Measurements from ENCODE around the gene RPS17. TPM values are rescaled to one million over a fixed set of nuclear protein-coding genes. Genes with fewer than 3 reads are reported as not detected.
"Not testable (repeated sequence)": the region's sequence is repeated elsewhere in the genome, so short reads cannot be mapped to it uniquely, and the experiment has no call there.

RPS17 gene
- polyA plus RNA-seq, 1 donor: 2,706 TPM

DNA sequence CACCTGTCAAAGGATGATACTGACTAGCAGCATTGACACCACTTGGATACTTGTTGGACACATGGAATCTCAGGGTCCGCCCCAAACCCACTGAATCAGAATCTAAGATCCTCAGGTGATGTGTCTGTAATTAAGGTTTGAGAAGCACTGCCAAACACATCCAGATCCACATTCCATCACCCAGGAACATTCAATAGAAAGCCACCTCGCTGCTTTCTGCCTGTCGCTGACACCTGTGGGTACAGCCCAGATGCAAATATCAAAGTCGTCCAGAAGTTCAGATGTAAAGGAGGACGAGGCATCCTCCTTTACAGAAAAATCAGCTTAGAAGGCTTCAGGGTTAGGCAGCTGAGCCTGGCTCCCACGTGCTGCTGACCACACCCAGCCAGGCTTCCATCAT lies 5.2 kb upstream of the RPS17 start:
- DNase-seq: no peak

DNA sequence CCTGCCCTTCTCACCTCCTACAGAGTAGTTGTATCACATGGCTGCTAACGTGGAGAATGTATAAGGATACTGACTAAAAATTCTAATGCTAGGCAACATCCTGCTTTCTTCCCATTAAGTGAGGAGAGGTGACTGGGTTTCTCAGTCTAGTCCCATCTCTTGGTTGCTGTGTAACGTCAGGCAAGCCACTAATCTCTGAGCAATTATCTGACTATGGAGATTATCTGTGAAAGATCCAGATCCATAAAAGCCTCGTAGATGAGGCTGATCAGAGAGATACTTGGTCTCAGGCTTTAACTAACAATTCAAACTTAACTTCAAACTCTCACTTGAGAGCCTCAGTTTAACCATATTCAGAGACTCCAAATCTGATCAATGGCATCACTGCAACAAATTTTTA lies 4.7 kb upstream of the RPS17 start:
- DNase-seq: no peak

DNA sequence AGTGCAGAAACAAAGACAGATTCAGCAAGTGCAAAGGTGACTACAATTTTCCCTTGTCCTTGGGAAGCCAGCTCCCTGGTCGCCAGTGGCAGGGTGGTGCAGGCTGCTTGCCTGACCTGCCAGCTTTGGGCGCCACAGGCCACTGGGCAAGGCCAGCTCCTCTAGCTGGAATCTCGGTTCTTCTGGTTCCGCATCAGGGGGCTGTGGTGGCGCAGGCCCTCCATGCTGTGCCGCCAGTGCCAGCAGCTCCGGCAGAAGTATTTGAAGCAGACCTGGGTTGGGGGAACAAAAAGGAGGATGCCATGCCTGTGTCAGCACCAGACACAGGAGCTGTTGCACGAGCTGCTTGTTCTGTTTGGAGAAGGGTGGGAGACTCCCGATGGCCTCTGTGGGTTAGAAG lies 4.2 kb upstream of the RPS17 start:
- DNase-seq: no peak

DNA sequence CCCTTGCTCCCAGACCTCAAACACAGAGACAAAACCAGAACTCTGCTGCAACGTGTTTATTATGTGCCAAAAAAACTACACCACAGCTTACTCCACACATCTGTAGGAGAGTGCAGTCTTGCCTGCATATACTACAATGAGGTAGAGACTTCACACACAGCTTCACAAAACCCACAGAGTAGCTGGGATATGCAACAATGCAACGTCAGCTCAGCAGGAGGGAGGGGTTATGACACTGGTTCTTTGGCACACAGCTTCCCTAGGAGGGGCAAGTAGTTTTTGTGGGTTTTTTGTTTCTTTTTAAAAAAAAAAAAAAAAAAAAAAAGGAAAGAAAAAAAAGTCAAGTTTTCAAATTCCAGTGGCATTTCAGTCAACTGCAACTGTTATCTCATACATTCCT lies 2.9 kb upstream of the RPS17 start:
- DNase-seq: no peak

DNA sequence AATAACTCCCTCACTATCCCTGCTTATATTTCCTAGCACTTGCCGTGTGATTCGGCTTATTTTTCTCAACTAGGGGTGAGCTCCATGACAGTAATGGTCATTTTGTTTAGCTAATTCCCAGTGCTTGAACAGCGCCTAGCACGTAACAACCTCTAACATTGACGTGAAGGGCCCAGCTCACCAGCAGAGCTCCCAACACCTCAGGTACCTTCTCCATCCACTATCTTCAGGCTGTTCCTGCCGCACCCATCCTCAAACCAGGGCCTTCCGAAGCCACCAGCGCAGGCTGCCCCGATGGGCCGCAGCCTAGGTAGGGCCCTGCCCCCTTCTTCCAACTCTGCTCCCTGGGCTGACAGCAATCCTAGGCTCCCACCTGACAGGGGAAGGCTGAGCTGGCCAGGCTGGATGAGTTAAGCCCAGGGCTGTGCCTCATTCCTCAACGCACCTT lies 751 bp upstream of the RPS17 start:
- DNase-seq: peak; percentile 17

DNA sequence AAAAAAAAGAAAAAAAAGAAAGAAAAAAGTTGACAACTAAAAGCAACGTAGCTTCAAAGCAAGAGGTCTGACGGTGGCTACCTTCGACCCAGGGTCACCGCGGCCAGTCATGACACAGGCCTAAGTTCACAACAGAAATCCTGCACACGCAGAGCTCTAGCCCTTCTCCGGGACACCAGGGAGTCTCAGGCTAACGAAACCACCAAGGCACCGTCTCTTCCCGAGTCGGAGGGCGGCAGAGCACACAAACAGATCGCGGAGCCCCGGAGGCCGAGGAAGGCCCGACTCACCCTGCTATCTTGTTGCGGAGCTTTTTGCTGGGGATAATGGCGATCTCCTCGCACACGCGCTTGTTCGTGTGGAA lies 584 bp downstream of the RPS17 start:
- DNase-seq: peak; percentile 23

DNA sequence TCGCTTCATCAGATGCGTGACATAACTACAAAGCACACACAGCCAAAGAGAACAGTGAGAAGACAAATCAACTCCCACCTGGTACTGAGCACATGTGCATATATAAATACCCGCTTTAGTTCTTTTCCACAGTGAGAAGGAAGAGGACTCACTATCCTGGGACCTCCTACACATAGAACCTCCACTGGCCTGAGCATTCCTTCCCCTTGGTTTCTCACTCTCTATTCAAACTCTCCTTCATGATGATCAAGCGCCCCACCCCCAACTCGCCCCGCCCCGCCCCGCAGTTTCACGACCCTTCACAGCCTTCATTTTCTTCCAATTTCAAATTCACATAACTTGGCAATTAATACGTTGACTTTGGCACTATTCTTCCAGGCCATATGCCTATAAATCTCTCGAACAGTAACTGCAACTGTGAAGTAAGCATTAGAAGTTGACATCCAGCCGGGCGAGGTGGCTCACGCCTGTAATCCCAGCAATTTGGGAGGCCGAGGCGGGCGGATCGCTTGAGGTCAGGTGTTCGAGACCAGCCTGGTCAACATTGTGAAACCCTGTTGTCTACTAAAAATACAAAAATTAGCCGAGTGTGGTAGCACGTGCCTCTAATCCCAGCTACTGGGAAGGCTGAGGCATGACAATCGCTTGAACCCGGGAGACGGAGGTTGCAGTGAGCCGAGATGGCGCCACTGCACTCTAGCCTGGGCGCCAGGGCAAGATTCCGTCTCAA lies 1.1 kb downstream of the RPS17 start:
- no peak for DNase-seq

DNA sequence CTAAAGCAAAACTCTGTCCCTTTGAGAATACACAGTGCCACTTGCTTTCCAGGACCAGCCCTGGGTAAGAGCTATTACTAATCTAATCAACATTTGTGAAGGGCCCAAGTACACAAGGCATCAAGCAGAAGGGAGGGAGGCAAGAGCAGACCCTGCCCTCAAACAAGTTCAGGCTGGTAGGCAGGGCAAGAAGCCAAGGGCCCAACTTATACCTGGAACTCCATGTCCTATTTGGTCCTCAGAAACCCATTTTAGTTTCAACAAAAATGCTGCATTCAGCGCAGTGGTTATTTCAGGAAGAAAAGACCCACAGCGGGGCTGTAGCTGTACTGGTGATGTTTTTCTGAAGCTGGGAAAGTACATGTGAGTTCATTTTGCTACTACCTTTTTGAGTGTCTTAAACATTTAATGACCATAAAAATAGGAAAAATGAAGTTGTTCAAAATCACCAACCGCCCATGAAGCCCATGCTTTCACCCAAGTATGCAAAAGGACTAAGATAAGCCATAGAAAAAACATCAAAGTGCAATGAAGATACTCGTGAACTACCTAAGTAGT lies 2.8 kb downstream of the RPS17 start:
- DNase-seq: no peak

DNA sequence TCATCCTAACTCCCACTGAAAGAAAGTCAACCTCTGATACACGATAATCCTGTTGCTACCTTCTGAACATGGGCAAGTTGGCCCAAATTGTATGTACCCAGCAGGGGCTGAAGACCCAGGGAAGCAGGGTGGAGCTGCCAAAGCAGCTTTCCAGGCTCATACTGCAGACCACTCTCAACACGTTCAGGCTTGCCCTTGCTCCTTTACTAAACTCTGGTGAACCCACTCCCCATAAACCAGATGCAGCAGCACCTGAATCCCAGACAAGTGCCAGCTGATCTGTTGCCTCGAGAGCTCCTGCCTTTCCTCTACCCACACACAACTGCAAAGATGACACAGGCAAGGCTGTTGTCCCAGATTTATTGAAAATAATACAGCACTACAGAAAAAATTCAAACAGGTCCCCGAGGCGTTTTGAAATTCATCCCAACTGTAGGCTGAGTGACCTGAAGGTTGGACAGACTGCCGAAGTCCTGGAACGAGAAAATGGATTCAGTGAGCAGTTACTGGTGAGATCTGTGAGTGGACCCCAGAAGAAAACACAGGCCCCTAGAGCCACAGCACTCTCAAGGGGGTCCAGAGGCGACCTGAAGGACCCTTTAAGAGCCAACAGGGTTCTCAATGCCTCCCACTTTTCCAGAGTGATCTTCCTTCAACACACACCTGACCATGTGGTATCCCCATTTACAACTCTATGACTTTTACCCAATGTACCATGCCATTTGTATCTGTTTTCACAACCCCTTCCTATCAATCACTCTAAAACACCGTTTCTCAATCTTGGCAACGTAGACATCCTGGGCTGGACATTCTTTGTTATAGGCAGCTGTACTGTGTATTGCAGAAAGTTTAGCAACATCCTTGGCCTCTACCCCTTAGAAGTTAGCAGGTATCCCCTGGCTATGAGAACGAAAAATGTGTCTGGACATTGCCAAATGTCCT lies 3.6 kb downstream of the RPS17 start:
- no peak for DNase-seq

DNA sequence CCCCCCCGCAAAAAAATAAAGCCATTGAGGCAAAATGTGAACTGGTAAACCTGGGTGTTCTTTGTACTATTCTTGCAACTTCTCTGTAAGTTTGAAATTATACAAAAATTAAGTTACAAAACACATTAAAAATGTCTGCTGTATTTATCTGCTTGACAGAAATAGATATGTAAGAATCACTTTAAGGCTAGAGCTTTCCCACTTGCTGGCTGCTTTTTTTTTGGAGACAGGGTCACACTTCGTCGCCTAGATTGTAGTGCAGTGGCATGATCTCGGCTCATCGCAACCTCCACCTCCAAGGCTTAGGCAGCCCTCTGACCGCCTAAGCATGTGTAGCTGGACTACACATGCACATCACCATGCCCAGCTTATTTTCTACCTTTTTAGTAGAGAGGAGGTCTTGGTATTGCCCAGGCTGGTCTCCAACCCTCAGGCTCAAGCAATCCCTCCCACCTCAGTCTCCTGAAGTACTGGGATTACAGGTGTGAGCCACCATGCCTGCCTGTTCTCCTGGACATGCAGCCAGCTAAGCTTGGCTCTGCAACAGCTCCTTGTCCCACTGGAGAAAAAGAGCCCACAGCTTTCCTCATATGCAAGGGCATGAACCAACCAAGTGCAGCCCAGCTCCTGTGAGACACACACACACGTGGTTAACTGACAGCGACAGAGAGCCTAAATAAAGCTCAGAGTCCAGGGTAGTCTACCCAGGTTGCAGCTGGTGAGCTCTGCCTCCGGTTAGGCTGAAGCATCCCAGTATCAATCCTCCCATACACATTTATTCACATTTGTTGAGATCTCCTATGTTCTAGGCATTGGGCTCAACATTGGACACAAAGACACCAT lies 4.5 kb downstream of the RPS17 start:
- no peak for DNase-seq

DNA sequence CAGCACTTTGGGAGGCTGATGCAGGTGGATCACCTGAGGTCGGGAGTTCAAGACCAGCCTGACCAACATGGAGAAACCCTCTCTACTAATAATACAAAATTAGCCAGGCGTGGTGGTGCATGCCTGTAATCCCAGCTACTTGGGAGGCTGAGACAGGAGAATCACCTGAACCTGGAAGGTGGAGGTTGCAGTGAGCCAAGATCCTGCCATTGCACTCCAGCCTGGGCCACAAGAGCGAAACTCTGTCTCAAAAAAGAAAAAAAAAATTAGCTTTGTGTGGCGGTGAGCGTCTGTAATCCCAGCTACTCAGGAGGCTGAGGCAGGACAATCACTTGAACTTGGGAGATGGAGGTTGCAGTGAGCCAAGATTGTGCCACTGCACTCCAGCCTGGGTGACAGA lies 5.1 kb downstream of the RPS17 start:
- DNase-seq: not testable (repeated sequence)

DNA sequence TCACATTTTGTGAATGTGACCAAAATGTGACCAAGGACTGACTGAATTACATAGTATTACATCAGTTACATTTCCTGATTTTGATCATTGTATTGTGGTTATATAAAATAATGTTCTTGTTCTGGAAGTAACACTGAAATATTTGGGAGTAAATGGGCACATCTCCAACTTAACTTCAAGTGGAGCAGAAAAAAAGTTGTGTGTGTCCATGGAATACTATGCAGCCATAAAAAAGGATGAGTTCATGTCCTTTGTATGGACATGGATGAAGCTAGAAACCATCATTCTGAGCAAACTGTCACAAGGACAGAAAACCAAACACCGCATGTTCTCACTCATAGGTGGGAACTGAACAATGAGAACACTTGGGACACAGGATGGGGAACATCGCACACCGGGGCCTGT lies 5.8 kb downstream of the RPS17 start:
- DNase-seq: not testable (repeated sequence)

DNA sequence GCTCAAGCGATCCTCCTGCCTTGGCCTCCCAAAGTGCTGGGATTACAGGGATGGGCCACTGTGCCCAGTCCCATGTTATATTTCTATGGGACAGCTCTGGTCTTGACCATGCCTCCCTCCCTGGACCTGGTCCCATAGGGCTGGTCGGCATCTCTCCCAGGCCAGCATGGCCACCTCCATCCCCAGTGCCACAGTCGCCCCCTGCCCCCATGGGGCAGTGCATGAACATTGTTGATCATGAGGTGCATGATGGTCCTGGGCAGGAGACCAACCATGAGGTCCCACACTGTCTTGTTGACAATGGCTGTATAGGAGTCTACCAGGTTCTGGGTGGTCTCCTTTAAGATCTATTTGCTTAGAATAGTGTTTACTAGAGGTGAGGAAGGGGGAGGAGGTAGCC lies 6.5 kb downstream of the RPS17 start:
- no peak for DNase-seq

DNA sequence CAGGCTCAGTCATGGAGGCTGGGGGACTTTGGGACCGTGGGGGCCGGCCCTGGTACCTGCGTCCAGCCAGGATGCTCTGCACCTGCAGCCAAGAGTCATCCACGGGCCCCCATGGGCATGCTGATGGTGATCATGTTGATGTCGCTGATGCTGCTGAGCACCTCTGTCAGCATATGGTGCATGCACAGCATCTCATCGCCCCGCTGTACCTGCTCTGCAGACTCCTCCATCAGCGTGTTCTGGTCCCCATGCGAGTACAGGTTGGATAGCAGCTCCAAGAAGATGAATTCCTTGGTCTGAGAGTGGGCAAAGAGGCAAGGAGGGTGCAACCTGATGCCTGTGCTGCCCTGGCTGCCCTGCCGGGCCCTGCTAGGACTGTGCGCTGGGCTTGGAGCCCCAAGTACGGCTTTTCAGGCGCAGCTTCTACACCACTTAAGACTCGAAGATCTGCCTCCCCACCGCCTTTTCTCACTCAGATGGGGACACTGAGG lies 7.2 kb downstream of the RPS17 start:
- no peak for DNase-seq

DNA sequence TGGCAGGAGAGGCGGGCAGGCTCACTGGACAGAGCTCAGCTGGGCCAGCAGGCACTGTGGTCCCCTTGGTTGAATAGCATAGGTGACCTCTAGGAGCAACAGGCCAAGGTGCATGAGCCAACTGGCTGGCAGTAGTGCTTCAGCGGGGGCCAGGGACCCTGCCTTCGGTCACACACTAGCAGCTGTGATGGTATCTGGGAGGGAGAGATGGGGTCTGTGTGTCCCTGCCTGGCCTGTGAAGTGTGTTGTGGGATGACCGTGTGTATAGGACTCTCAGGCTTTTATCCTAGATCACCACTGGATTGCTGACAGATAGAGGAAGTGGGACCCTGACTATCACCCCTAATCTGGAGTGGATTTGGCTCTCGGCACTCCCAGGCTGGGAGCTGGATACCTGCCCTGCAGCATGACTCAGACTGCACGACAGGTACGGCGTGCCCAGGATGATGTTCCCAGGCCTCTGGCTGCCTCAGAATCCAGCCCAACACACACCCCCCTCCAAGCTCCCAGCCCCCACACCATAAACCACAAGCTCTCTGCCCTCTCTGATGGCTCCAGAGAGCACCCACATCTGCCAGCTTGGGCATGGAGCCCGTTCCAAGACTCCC lies 7.8 kb downstream of the RPS17 start:
- no peak for DNase-seq

DNA sequence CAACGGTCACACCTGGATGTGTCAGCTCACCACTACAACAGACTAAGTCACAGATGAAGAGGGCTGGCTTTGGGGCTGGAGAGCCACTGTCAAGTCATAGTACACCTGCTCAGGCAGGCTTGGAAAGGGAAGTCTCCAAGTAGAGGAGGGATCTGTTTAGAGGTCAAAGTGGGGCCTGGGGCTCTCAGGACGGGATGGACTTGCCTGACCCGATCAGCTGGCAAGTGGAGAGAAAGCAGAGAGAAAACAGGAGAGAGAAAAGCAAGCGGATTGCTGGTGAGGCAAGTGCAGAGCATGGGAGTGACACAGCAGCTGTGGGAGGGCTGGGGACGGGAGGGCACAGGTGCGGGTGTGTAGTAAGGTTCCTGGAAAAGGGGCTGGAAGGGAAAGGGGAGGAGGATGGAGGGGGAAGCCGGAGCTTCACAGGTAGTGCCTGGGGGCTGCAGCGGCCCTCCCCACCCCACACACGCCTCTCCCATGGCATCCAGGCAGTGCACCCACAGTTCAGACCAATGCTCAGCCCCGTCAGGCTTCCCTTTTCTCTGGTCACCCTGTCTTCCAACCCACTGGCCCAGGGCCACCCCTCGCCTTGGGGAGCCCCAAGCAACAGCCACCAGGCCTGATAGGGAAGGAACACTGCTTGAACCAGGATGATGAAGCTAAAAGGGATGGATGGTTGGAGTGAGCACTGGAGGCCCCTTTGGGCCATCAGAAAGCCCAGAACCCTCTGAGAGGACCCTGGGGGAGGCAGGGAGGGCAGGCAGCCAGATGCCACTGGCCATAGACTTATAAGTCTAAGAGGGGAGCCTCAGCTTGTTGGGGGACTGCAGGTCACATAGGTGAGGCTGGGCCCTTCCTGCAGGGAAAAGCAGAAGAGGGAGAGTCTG lies 8.5 kb downstream of the RPS17 start:
- no peak for DNase-seq

DNA sequence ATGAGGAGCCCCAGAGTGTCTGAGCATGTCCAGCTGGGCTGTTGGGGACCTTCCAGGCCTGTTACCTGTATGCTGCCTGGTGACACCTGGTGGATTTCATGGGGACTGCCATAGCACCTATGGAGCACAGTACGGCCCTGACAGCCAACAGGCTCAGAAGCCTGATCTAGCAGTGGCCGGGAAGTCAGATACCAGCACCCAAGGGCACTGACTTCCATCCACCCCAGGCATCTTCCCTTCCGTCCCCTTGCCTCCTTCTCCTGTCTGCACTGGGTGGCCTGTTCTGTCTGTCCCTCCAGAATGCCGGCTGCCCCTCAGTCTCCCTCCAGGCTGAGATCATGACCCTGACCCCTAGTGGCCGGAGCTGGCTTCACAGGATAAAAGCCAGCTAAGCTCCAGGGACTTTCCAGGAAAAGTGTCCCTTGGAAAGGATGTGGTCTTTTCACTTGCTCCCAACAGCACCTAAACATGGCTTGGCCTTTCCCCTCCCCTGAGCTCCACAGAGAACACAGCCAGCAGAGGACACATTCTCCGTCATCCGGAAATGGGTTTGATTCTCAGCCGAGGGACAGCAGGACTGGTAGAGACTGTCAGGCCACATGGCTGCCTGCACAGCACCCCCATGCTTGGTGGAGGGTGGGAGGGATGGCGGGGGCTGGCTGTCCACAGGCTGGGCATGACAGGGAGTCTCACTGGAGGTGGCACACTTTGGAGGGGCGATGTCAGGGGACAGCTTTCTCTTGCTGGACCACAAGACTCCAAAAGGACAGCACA lies 9.5 kb downstream of the RPS17 start:
- peak; percentile 43 for DNase-seq

DNA sequence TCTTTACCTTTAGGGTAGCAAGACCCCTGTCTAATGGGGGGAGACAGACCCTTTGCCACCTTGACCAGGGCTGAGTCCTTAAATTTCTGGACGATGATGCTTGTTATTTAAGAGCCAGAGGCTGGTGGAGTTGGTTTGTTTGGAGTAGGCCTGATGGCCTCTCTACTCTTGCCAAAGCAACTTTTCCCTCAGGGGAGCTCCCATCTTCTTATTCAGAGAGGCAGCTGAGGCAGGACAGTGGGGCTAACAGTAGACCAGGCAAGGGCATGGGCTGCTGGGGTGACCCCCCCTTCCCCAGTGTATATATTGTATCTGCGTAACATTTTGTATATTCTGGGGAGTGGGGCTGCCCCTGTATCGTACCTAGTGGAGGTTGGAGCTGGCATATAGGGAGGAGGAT lies 10.3 kb downstream of the RPS17 start:
- DNase-seq: no peak

DNA sequence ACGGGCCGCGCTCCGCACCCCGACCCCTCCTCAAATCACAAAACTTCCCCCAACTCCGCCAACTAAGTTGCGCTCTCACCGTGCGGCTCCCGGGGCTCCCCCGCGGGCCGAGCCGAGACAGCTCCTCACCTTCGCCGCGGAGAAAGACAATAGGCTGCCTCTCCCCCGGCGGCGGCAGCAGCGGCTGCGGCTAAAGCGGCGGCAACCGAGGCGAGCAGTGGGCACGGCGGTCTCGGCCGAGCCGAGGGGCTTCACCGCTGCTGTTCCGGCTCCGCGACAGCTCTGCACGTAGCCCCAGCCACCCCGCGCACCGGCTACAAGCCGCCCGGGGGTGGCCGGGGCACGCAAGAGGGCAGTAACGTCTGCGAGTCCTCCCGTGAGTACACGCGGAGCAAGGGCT lies 26.7 kb downstream of the RPS17 start:
- DNase-seq: not testable (repeated sequence)

DNA sequence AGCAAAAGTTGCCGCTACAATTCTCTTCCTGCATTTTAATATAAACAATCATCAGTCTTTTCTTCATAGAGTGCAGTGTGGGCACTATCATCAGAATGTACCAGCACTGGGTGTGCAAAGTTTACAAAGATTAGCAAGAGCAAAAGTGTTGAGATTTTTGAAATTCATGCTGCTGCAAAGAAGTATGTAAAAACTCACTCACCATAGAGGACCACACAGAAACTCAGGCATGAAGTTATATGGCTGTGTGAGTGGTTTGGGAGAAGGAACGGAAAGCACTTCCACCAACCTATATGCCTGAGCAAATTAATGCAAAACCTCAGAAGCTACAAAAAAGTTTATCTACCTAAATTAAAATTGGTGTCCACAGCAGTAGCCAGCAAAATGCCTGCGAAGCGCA lies 32.6 kb downstream of the RPS17 start:
- not testable (repeated sequence) for DNase-seq

Data from hindlimb muscle (tissue), 1 donor.